PFSK-1 (cell line): Measurements from ENCODE around the gene WASF1.

Experiments used
- POLR2AphosphoS5 ChIP-seq: IDR thresholded peaks from 2 replicates; pipeline ENCODE4 v1.6.1; 2012; ENCODE audit warnings: low read depth, mild to moderate bottlenecking, control low read depth, low read length, moderate library complexity
- SIN3A ChIP-seq: IDR thresholded peaks from 2 replicates; pipeline ENCODE4 v1.6.1; 2012; ENCODE audit warnings: mild to moderate bottlenecking, low read length, moderate library complexity, borderline replicate concordance; ENCODE audit not compliant: insufficient read depth
- TAF1 ChIP-seq: IDR thresholded peaks from 2 replicates; pipeline ENCODE4 v1.6.1; 2012; ENCODE audit warnings: low read length, control low read depth, borderline replicate concordance; ENCODE audit not compliant: insufficient read depth

DNA sequence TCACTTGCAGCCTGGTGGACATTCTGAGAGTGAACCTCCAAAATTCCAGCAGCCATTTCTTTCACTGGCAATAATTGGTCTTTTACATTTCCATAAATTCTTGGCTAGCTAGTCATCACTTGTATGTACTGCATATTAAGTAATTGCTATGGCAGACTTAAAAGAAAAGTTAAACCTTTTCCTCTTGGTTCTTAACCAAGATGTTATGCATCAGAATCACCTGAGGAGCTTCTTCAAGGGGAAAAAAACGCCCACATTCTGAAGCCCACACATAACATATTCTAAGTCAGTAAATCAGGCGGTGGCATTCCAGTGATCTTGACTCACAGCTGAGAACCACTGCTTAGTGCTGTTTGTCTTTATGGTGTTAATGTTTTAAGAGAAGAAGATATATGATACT is 37.8 kb upstream of the WASF1 start:
- TF ChIP-seq SIN3A (no peak), POLR2AphosphoS5 (no peak), TAF1 (no peak)
